Activated T-helper 2 cell treated with anti-CD3 and anti-CD28 coated beads, Interferon-gamma antibody, Interleukin-2, Interleukin-4, amounts not matched to agents 10 μg/mL and 5 μg/mL and 100 μg/mL, durations not matched to agents 14 hours and 24 hours and 36 hours (primary cell): ENCODE data around the gene ZGPAT. TPM values are rescaled to one million over a fixed set of nuclear protein-coding genes. Genes with fewer than 3 reads are reported as not detected.

Experiments used
- DNase-seq: peaks from one replicate; pipeline ENCODE4 v3.0.0; 2021; ENCODE audit warnings: low spot score
- H3K27ac Mint-ChIP-seq: one replicate; pipeline ENCODE4 v1.8.0; 2021; ENCODE audit warnings: mixed read lengths
- H3K27me3 Mint-ChIP-seq: one replicate; pipeline ENCODE4 v1.8.0; 2021; ENCODE audit warnings: low read depth, mixed read lengths
- H3K36me3 Mint-ChIP-seq: one replicate; pipeline ENCODE4 v1.8.0; 2021; ENCODE audit warnings: low read depth, mixed read lengths
- H3K4me1 Mint-ChIP-seq: one replicate; pipeline ENCODE4 v1.8.0; 2021; ENCODE audit warnings: low read depth, mixed read lengths
- H3K4me3 Mint-ChIP-seq: one replicate; pipeline ENCODE4 v1.8.0; 2021; ENCODE audit warnings: low read depth, mild to moderate bottlenecking, moderate library complexity, mixed read lengths
- H3K9me3 Mint-ChIP-seq: one replicate; pipeline ENCODE4 v1.8.0; 2021; ENCODE audit warnings: mixed read lengths
- intact Hi-C: fragments of 100-400 bp; cut with micrococcal nuclease; formaldehyde crosslinking; loops from one replicate; pipeline ENCODE4 v1.15.1; 2023
- total RNA-seq: library from RNA; stranded (reverse); gene quantifications from 2 replicates; pipeline ENCODE4 v1.2.3, GENCODE V29; 2022

ZGPAT gene
- total RNA-seq, 1 donor from 2014 or later, result 29.0 TPM

GRCh38 chr20:63681609-63682142, 26.2 kb upstream of the ZGPAT start:
- H3K4me1 Mint-ChIP-seq, result peaks cover 3% of the 10 kb centered on the region
- H3K4me3 Mint-ChIP-seq, result no peak overlapping the region
- H3K9me3 Mint-ChIP-seq, result no peaks in the 10 kb centered on the region
- intact Hi-C loops, result no loop called here
- no peaks in the 10 kb centered on the region for H3K27me3 Mint-ChIP-seq
- no peak overlapping the region for H3K27ac Mint-ChIP-seq
- peaks cover 10% of the 10 kb centered on the region for H3K36me3 Mint-ChIP-seq
- no peak for DNase-seq

DNA sequence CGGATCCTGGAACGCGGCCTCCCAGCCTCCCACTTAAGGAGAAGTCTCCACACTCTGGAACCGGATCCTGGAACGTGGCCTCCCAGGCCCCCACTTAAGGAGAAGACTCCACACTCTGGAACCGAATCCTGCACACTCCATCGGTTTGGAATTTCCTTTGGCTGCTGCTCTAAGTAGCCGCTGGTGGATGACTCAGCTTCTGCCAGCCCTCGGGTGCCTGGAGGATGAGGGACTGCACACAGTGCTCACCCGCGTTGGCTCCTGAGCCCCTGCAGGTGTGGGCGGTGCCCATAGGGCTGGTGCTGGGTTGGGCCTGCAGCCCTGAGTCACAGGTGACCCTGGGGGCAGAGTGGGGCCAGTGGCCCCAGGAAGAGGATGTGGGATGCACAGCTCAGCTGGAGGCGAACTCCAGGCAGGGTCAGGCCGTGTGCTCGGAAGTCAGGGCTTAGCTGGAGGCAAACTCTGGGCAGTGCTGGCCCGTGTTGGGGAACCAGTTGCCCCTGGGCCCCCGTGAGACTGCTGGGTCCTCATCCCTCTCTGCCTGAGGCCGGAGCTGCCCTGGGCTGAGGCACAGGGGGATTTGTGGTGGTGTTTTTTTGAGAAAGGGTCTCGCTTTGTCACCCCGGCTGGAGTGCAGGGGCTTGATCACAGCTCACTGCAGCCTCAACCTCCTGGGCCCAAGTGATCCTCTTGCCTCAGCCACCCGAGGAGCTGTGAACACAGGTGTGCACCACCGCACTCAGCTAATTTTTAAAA, 25.3 kb upstream of the ZGPAT start:
- no peaks in the 10 kb centered on the region for H3K9me3 Mint-ChIP-seq
- intact Hi-C loops, result no loop called here
- H3K27me3 Mint-ChIP-seq, result no peaks in the 10 kb centered on the region
- no peak for DNase-seq
- H3K36me3 Mint-ChIP-seq, result peaks cover 4% of the 10 kb centered on the region
- H3K4me1 Mint-ChIP-seq, result peaks cover 3% of the 10 kb centered on the region
- H3K27ac Mint-ChIP-seq, result no peak overlapping the region
- no peak overlapping the region for H3K4me3 Mint-ChIP-seq

DNA sequence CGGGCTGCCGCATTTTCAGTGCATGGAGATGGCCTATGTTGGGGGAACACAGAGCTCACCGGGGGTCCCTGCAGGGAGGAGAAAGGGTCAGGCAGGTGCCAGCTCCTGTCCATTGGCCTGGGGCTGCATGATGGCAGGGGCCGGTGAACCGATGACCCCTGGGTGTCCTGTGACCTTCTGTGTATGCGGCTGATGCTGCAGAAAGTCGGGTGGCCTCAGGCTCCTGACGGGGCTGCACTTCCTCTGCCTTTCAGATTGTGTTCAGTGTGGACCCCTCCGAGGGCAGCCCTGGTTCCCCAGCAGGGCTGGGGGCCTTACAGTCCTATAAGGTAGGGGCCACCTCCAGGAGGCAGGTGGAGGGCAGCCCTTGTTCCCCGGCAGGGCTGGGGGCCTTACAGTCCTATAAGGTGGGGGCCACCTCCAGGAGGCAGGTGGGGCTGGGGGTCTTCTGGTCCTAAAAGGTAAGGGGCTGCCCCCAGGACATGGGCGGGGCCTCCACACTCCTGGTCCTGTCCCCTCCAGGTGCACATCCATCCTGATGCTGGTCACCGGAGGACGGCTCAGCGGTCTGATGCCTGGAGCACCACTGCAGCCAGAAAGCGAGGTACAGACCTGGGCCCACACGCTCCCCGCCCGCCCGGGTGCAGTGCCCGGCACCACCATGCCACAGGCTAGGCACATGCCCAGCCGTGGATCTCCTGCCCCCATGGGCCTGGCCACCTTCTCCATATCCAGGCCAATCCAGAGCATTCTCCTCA, 22.4 kb upstream of the ZGPAT start:
- intact Hi-C loops, result no loop called here
- no peak for DNase-seq
- Mint-ChIP-seq H3K27me3 (no peaks in the 10 kb centered on the region), H3K4me3 (no peak overlapping the region), H3K4me1 (peaks cover 3% of the 10 kb centered on the region), H3K27ac (no peak overlapping the region), H3K9me3 (no peaks in the 10 kb centered on the region), H3K36me3 (no peaks in the 10 kb centered on the region)

DNA sequence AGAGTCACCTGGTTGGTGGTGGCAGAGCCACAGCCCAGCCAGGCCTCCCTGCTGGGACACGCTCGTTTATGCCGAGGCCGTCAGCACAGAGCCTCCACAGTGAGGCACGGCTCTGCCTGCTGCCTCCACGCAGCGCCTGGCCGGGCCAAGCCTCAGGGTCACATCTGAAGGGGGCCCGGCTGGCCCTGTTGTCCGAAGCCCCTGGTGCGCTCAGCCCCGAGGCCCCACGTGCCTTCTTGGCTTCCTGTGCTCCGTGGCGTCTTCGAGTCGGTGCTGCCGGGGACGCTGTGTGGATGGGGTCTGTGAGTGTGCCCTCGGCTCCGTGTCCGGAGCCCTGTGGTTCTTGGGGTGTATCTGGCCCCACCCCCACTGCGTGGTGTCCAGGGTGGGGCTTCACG, 21.7 kb upstream of the ZGPAT start:
- intact Hi-C loops, result no loop called here
- Mint-ChIP-seq H3K27me3 (no peaks in the 10 kb centered on the region), H3K36me3 (no peaks in the 10 kb centered on the region), H3K9me3 (no peaks in the 10 kb centered on the region), H3K27ac (no peak overlapping the region), H3K4me3 (no peak overlapping the region), H3K4me1 (peaks cover 3% of the 10 kb centered on the region)
- DNase-seq, result no peak

- Mint-ChIP-seq H3K4me1 (peaks cover 3% of the 10 kb centered on the region), H3K27ac (no peak overlapping the region), H3K27me3 (no peaks in the 10 kb centered on the region), H3K36me3 (no peaks in the 10 kb centered on the region), H3K4me3 (no peak overlapping the region), H3K9me3 (no peaks in the 10 kb centered on the region)
- DNase-seq, result no peak
- intact Hi-C loops, result no loop called here
Observed at GRCh38 chr20:63686492-63687321, 21.1 kb upstream of the ZGPAT start.

DNA sequence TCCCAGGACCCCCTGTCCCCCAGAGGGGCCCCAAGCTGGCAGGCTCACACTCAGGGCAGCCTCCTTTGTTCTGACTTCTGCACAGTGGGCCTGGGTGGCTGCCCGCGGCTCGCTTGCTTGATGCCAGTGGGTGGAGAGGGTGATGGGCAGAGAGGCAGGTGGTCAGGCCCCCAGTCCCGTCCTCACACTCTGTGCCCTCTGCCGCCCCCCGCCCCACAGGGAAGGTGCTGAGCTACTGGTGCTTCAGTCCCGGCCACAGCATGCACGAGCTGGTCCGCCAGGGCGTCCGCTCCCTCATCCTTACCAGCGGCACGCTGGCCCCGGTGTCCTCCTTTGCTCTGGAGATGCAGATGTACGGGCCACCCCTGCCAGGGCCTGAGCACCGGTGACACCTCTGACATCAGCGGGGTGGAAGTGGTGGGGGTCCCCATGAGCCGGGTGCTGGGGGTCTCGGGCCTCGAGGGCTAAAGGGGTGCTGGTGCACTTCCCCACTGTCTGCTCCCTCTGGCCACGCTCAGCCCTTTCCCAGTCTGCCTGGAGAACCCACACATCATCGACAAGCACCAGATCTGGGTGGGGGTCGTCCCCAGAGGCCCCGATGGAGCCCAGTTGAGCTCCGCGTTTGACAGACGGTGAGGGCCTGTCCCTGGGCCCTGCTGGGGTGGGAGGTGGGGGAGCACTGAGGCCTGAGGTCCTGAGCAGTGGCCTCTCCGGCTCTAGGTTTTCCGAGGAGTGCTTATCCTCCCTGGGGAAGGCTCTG, 20.2 kb upstream of the ZGPAT start:
- H3K4me3 Mint-ChIP-seq, result no peak overlapping the region
- H3K36me3 Mint-ChIP-seq, result peaks cover 3% of the 10 kb centered on the region
- intact Hi-C loops, result no loop called here
- no peak for DNase-seq
- no peak overlapping the region for H3K27ac Mint-ChIP-seq
- H3K4me1 Mint-ChIP-seq, result peaks cover 3% of the 10 kb centered on the region
- no peaks in the 10 kb centered on the region for H3K9me3 Mint-ChIP-seq
- no peaks in the 10 kb centered on the region for H3K27me3 Mint-ChIP-seq

DNA sequence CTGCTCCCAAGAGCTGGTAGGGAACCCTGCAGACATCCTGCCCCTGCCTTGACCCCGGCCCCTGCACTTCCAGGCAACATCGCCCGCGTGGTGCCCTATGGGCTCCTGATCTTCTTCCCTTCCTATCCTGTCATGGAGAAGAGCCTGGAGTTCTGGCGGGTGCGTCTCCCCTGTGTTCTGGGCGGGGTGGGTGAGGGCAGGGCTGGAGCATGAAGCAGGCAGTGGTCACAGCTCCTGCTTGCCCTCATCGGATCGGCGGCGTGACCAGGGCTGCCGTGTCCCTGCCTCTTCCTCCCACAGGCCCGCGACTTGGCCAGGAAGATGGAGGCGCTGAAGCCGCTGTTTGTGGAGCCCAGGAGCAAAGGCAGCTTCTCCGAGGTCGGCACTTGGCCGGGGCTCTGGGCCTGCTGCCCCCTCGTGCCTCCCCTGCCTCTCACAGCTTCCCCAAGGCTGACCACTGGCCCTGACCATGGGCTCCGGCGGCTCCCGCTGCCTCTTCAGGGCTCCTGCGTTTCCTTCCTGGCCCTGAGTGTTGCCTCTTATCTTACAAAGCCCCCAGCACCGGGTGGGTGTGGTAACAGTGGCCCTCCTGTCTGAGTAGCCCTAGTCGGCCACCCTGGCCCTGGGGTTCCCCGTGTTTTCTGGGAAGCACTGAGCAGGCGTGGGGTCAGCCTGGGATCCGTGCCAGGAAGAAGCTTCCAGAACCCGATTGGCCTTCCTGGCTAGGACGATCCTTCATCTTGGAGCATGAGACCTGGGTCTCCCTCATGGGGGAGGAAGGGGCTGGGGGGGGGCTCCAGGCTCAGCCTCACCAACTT, 19.4 kb upstream of the ZGPAT start:
- H3K9me3 Mint-ChIP-seq, result no peaks in the 10 kb centered on the region
- DNase-seq, result no peak
- intact Hi-C loops, result no loop called here

DNA sequence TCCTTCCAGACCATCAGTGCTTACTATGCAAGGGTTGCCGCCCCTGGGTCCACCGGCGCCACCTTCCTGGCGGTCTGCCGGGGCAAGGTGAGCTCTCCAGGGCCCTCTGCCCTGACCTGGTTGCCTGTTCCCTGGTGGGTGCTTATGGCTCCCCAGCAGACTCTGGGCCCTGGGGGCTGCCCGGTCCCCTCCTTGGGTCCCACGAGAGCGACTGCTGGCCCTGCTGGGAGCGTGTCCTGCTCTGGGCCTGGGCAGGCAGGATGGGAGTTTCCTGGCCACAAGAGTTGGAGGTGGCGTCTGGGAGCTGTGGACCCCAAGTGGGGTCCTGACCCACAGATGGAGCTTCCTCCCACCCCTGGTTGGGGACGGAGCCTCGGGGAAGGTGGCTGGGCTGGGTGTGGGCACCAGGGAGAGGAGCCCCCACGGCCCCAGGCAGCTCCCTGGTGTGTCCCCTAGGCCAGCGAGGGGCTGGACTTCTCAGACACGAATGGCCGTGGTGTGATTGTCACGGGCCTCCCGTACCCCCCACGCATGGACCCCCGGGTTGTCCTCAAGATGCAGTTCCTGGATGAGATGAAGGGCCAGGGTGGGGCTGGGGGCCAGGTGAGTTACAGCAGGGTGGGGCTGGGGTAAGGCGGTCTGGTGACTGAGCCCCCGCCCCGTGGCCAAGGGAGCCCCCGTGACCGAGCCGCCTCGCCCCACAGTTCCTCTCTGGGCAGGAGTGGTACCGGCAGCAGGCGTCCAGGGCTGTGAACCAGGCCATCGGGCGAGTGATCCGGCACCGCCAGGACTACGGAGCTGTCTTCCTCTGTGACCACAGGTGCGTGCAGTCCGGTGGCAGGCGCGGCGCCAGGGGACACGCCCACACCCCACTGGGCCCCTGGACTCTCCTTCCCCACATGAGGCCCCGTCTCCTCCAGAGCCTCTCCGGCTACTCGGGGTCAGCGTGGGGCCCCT, 18.5 kb upstream of the ZGPAT start:
- intact Hi-C loops, result no loop called here
- Mint-ChIP-seq H3K27ac (no peak overlapping the region), H3K4me3 (no peak overlapping the region), H3K9me3 (no peaks in the 10 kb centered on the region), H3K27me3 (peaks cover 1% of the 10 kb centered on the region), H3K36me3 (peaks cover 9% of the 10 kb centered on the region), H3K4me1 (no peaks in the 10 kb centered on the region)
- DNase-seq, result no peak

More for the DNA sequence above, 19.4 kb upstream of the ZGPAT start:
- peaks cover 3% of the 10 kb centered on the region for H3K4me1 Mint-ChIP-seq
- no peak overlapping the region for H3K27ac Mint-ChIP-seq
- H3K4me3 Mint-ChIP-seq, result no peak overlapping the region
- H3K27me3 Mint-ChIP-seq, result no peaks in the 10 kb centered on the region
- H3K36me3 Mint-ChIP-seq, result peaks cover 4% of the 10 kb centered on the region

GRCh38 chr20:63690003-63690897, 17.6 kb upstream of the ZGPAT start:
- Mint-ChIP-seq H3K36me3 (peaks cover 10% of the 10 kb centered on the region), H3K27me3 (peaks cover 1% of the 10 kb centered on the region), H3K9me3 (no peaks in the 10 kb centered on the region), H3K4me3 (no peak overlapping the region), H3K4me1 (no peaks in the 10 kb centered on the region), H3K27ac (no peak overlapping the region)
- intact Hi-C loops, result no loop called here
- DNase-seq, result no peak

DNA sequence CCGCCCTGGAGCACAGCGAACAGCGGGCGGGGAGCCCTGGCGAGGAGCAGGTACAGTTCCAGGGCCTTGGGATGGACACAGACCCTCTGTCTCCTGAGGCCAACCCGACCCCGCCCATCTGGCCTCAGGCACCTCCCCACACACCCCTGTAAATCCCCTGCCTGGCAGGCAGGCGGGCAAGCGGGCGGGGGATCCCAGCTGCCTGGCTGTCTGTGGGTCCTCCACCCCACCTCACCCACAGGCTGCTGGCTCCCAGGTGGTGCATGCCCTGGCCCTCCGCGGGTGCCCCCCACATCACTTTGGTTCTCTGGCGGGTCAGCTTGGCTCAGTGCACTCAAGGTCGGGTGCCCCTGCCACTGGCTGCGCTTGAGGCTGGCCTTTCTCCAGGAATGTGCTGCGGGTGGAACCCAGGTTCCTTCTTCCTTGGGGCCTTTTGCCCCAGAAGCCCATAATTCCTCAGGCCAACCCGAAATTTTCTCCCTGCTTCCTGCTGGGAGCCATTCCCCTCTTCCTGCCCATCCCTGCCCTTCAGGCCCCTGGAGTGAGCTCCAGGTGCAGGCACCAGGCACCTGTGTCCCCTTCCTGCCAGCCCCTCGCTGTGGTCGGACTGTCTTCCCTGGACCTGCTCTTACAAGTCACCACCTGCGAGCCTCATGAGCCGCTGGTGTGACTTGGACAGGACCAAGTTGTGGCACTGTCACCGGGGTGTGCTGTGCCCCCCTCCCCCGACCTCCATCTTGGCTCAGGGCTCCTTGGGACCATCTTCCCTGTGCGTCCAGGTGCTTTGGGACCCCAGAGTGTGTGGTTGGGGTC, 16.7 kb upstream of the ZGPAT start:
- no peaks in the 10 kb centered on the region for H3K9me3 Mint-ChIP-seq
- no peak for DNase-seq
- H3K27ac Mint-ChIP-seq, result no peak overlapping the region
- no peaks in the 10 kb centered on the region for H3K4me1 Mint-ChIP-seq
- no peak overlapping the region for H3K4me3 Mint-ChIP-seq
- H3K36me3 Mint-ChIP-seq, result peaks cover 15% of the 10 kb centered on the region
- peaks cover 1% of the 10 kb centered on the region for H3K27me3 Mint-ChIP-seq
- intact Hi-C loops, result no loop called here
